GM12878 (cell line): ENCODE measurements around the gene CREBBP. TPM values are rescaled to one million over a fixed set of nuclear protein-coding genes. Genes with fewer than 3 reads are reported as not detected.

ENCODE experiments used
- ATAC-seq: fragments of 200-7000 bp; cut with Tn5 transposase; 3 replicates; pipeline ENCODE4 v1.9.1; 2020; ENCODE audit warnings: mild to moderate bottlenecking, moderate library complexity
- BruUV-seq: library from RNA; stranded (reverse); fragments of 400-500 nt; replicated peaks from 2 replicates; lab custom pipeline; 2021; lab: Mats Ljungman, UMichigan
- CTCF ChIA-PET: fragments of 300-600 bp; sonication (Branson Sonifier 250); formaldehyde crosslinking; extraction: SDS; loops from one replicate; lab custom pipeline; 2021; ENCODE audit warnings: inconsistent platforms; lab: Yijun Ruan, JAX
- POLR2A ChIA-PET: fragments of 350-600 bp; formaldehyde crosslinking; extraction: SDS; loops from one replicate; lab custom pipeline; 2021; ENCODE audit warnings: inconsistent platforms; lab: Charles Lee
- RAD21 ChIA-PET: fragments of 300-600 bp; sonication (Branson Sonifier 250); formaldehyde crosslinking; loops from one replicate; lab custom pipeline; 2023; ENCODE audit warnings: antibody characterized with exemption; ENCODE audit not compliant: unreplicated experiment; lab: Charles Lee
- SMC1A ChIA-PET: fragments of 300-600 bp; sonication (Branson Sonifier 250); formaldehyde crosslinking; loops from one replicate; lab custom pipeline; 2023; ENCODE audit not compliant: unreplicated experiment, uncharacterized antibody; lab: Charles Lee
- DNase-seq: peaks from one replicate; pipeline ENCODE4 v3.0.0-alpha.2; 2011; ENCODE audit warnings: low read depth, low spot score
- FAIRE-seq: peaks from 3 replicates; lab custom pipeline; 2011; peaks lifted over from hg19 to GRCh38; lab: Jason Lieb, UNC
- H2AFZ ChIP-seq: 2 replicates; pipeline ENCODE4 v1.6.0; 2011; ENCODE audit warnings: low read depth, low read length, control low read depth; ENCODE audit not compliant: control insufficient read depth
- H3K27ac ChIP-seq: 2 replicates; pipeline ENCODE4 v1.5.1; 2011; ENCODE audit warnings: control low read depth; ENCODE audit not compliant: control insufficient read depth, insufficient read depth
- H3K27me3 ChIP-seq, 2 experiments: replicated peaks in 1 of 2; 2 replicates each; pipeline versions ENCODE4 v1.6.0 to v1.6.1; 2011; ENCODE audit warnings: low read length in 1 of 2; ENCODE audit not compliant: control insufficient read depth in 2 of 2, insufficient read depth in 2 of 2
- H3K36me3 ChIP-seq, 2 experiments: 2 replicates each; pipeline ENCODE4 v1.5.1; 2011; ENCODE audit warnings: low read length in 1 of 2; ENCODE audit not compliant: control insufficient read depth in 2 of 2, insufficient read depth in 2 of 2
- H3K4me1 ChIP-seq: 2 replicates; pipeline ENCODE4 v1.6.1; 2011; ENCODE audit warnings: mild to moderate bottlenecking, low read length, moderate library complexity, mixed read lengths; ENCODE audit not compliant: control insufficient read depth, insufficient read depth
- H3K4me2 ChIP-seq: 2 replicates; pipeline ENCODE4 v1.6.0; 2011; ENCODE audit warnings: control low read depth; ENCODE audit not compliant: control insufficient read depth, insufficient read depth
- H3K4me3 ChIP-seq: fragments of 200-600 bp; sonication (generic); 2 replicates; pipeline ENCODE4 v1.5.1; 2016
- H3K79me2 ChIP-seq: 2 replicates; pipeline ENCODE4 v1.6.0; 2011; ENCODE audit warnings: low read length; ENCODE audit not compliant: control insufficient read depth, insufficient read depth
- H3K9ac ChIP-seq: 2 replicates; pipeline ENCODE4 v1.8.0; 2011; ENCODE audit warnings: low read length, control low read depth, mixed read lengths; ENCODE audit not compliant: control insufficient read depth, insufficient read depth
- H3K9me3 ChIP-seq: replicated peaks from 3 replicates; pipeline ENCODE4 v1.5.1; 2011; ENCODE audit warnings: mild to moderate bottlenecking, low read length; ENCODE audit not compliant: control insufficient read depth, insufficient read depth
- H4K20me1 ChIP-seq: 2 replicates; pipeline ENCODE4 v1.6.0; 2011; ENCODE audit not compliant: control insufficient read depth, insufficient read depth
- CHD4 ChIP-seq: fragments of 200-600 bp; sonication (generic); IDR thresholded peaks from 2 replicates; pipeline ENCODE4 v1.6.1; 2016; ENCODE audit warnings: mild to moderate bottlenecking
- EZH2 ChIP-seq: IDR thresholded peaks from 2 replicates; pipeline ENCODE4 v1.6.1; 2012; ENCODE audit warnings: low read depth, mild to moderate bottlenecking, control low read depth, inconsistent platforms, low read length, borderline replicate concordance; ENCODE audit not compliant: control insufficient read depth
- IRF4 ChIP-seq: IDR thresholded peaks from 2 replicates; pipeline ENCODE4 v1.6.1; 2011; ENCODE audit warnings: low read depth, low read length
- KAT2A ChIP-seq: conservative IDR thresholded peaks from 2 replicates; pipeline ENCODE4 v1.6.1; 2011; ENCODE audit warnings: low read depth, low read length; ENCODE audit not compliant: control insufficient read depth
- LARP7 ChIP-seq: fragments of 450-650 bp; IDR thresholded peaks from 2 replicates; pipeline ENCODE4 v1.6.1; 2017; ENCODE audit warnings: mild to moderate bottlenecking
- NBN ChIP-seq: fragments of 450-650 bp; IDR thresholded peaks from 2 replicates; pipeline ENCODE4 v1.6.1; 2016
- PAX8 ChIP-seq: fragments of 450-650 bp; IDR thresholded peaks from 2 replicates; pipeline ENCODE4 v1.6.1; 2017; ENCODE audit warnings: mild to moderate bottlenecking, moderate library complexity
- PML ChIP-seq: IDR thresholded peaks from 2 replicates; pipeline ENCODE4 v1.6.1; 2012; ENCODE audit warnings: low read length, inconsistent platforms
- POLR2AphosphoS2 ChIP-seq: IDR thresholded peaks from 2 replicates; pipeline ENCODE4 v1.6.1; 2011; ENCODE audit warnings: low read depth, mild to moderate bottlenecking, low read length, improper control_type of control experiment, moderate library complexity
- RB1 ChIP-seq: fragments of 450-650 bp; formaldehyde crosslinking; IDR thresholded peaks from 2 replicates; pipeline ENCODE4 v1.6.1; 2017; ENCODE audit warnings: mild to moderate bottlenecking, borderline replicate concordance
- TCF12 ChIP-seq: IDR thresholded peaks from 2 replicates; pipeline ENCODE4 v1.6.1; 2011; ENCODE audit warnings: low read depth, mild to moderate bottlenecking, low read length
- WGBS: methylation state at CpG from one replicate; pipeline ENCODE4 v1.1.6; 2016; ENCODE audit warnings: low lambda C conversion rate; ENCODE audit not compliant: insufficient replicate concordance, insufficient coverage; ENCODE audit errors: missing lambda C conversion rate; 5-methylcytosine and 5-hydroxymethylcytosine counted together
- in situ Hi-C: fragments of 300-500 bp; cut with MboI; formaldehyde crosslinking; loops from 9 replicates; pipeline ENCODE4 v1.14.3; 2018; ENCODE audit warnings: mixed read lengths
- intact Hi-C: fragments of 100-400 bp; cut with micrococcal nuclease; formaldehyde crosslinking; loops from one replicate; pipeline ENCODE4 v1.14.2; 2022; ENCODE audit not compliant: unreplicated experiment
- polyA plus RNA-seq, 11 experiments: library from polyadenylated mRNA; depleted of rRNA in 4 of 11; unstranded in 6 of 11; stranded (reverse) in 5 of 11; fragments of >200 nt; fragmentation: Nextera tagmentation in 4 of 11; fragmentation: Illumina TruSeq in 1 of 11; extraction: Ambion mirVana in 4 of 11; extraction: Trizol in 1 of 11; gene quantifications; 1 replicate in 1 of 11; 2 replicates in 10 of 11; pipeline versions ENCODE4 v1.2.1 to v1.2.3, GENCODE V29; 2011 to 2016; ENCODE audit warnings: inconsistent platforms in 2 of 11, missing spikeins in 2 of 11, low read depth in 1 of 11
- total RNA-seq, 4 experiments: library from RNA; depleted of rRNA in 3 of 4; stranded (reverse); fragments of >200 nt in 3 of 4; fragmentation: Illumina TruSeq in 1 of 4; extraction: Trizol in 1 of 4; gene quantifications; 2 replicates each; pipeline versions ENCODE4 v1.2.1 to v1.2.3, GENCODE V29; 2013 to 2021
- TF ChIP-seq, protein P1 (sequence below): fragments of 450-650 bp; formaldehyde crosslinking; IDR thresholded peaks from 2 replicates; pipeline ENCODE4 v1.5.0; 2022; ENCODE audit warnings: mild to moderate bottlenecking, missing genetic modification characterization
- TF ChIP-seq, protein P2 (sequence below): fragments of 450-650 bp; IDR thresholded peaks from 2 replicates; pipeline ENCODE4 v1.6.1; 2017; ENCODE audit warnings: borderline replicate concordance
- TF ChIP-seq, protein P3 (sequence below): IDR thresholded peaks from 2 replicates; pipeline ENCODE4 v1.6.1; 2012; ENCODE audit warnings: improper control_type of control experiment, low read depth, low read length; ENCODE audit not compliant: insufficient replicate concordance

CREBBP gene
- total and polyA plus RNA-seq, 10 of the 15 experiments (the other 5 are each of a cell fraction or from before 2014, with no cell fraction given): 3.4 to 32.7 (median 7.9) TPM

GRCh38 chr16:3838600-3839401 lies 41.7 kb downstream of the CREBBP start:
- in situ Hi-C loops (no loop called here), intact Hi-C loops (no loop called here)
- H4K20me1 ChIP-seq: no peaks in the 10 kb centered on the region
- ChIA-PET POLR2A (no interaction called here), SMC1A (no interaction called here), CTCF (no interaction called here), RAD21 (no interaction called here)
- DNase-seq: no peak
- no peaks in the 10 kb centered on the region; a peak in 2 of 4 replicates for H3K36me3 ChIP-seq
- 94% methylated on average over 9 of the region's 9 CpGs for WGBS
- ATAC-seq: no peak
- no TSS peak for BruUV-seq
- no peak for FAIRE-seq
- no peak overlapping the region for H3K4me3 ChIP-seq
- H3K79me2 ChIP-seq: peaks cover 51% of the 10 kb centered on the region
- H3K9ac ChIP-seq: no peak overlapping the region
- no peaks in the 10 kb centered on the region for H3K27me3 ChIP-seq
- peaks cover 3% of the 10 kb centered on the region; the same call in 1 of the 2 replicates for H3K4me1 ChIP-seq
- no peak overlapping the region for H3K4me2 ChIP-seq
- H3K9me3 ChIP-seq: peaks cover 2% of the 10 kb centered on the region; the same call in 2 of the 3 replicates
- no peak overlapping the region for H2AFZ ChIP-seq
- H3K27ac ChIP-seq: no peak overlapping the region
- TF ChIP-seq PML (no peak), NBN (no peak), RB1 (no peak), LARP7 (no peak), CHD4 (no peak), POLR2AphosphoS2 (no peak), KAT2A (no peak), TCF12 (no peak), IRF4 (no peak), PAX8 (no peak), EZH2 (no peak)
- TF ChIP-seq, protein P1, sequence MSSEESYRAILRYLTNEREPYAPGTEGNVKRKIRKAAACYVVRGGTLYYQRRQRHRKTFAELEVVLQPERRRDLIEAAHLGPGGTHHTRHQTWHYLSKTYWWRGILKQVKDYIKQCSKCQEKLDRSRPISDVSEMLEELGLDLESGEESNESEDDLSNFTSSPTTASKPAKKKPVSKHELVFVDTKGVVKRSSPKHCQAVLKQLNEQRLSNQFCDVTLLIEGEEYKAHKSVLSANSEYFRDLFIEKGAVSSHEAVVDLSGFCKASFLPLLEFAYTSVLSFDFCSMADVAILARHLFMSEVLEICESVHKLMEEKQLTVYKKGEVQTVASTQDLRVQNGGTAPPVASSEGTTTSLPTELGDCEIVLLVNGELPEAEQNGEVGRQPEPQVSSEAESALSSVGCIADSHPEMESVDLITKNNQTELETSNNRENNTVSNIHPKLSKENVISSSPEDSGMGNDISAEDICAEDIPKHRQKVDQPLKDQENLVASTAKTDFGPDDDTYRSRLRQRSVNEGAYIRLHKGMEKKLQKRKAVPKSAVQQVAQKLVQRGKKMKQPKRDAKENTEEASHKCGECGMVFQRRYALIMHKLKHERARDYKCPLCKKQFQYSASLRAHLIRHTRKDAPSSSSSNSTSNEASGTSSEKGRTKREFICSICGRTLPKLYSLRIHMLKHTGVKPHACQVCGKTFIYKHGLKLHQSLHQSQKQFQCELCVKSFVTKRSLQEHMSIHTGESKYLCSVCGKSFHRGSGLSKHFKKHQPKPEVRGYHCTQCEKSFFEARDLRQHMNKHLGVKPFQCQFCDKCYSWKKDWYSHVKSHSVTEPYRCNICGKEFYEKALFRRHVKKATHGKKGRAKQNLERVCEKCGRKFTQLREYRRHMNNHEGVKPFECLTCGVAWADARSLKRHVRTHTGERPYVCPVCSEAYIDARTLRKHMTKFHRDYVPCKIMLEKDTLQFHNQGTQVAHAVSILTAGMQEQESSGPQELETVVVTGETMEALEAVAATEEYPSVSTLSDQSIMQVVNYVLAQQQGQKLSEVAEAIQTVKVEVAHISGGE (CRISPR knock-in tag): no peak
- TF ChIP-seq, protein P2, sequence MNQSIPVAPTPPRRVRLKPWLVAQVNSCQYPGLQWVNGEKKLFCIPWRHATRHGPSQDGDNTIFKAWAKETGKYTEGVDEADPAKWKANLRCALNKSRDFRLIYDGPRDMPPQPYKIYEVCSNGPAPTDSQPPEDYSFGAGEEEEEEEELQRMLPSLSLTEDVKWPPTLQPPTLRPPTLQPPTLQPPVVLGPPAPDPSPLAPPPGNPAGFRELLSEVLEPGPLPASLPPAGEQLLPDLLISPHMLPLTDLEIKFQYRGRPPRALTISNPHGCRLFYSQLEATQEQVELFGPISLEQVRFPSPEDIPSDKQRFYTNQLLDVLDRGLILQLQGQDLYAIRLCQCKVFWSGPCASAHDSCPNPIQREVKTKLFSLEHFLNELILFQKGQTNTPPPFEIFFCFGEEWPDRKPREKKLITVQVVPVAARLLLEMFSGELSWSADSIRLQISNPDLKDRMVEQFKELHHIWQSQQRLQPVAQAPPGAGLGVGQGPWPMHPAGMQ: no peak
- TF ChIP-seq, protein P3, sequence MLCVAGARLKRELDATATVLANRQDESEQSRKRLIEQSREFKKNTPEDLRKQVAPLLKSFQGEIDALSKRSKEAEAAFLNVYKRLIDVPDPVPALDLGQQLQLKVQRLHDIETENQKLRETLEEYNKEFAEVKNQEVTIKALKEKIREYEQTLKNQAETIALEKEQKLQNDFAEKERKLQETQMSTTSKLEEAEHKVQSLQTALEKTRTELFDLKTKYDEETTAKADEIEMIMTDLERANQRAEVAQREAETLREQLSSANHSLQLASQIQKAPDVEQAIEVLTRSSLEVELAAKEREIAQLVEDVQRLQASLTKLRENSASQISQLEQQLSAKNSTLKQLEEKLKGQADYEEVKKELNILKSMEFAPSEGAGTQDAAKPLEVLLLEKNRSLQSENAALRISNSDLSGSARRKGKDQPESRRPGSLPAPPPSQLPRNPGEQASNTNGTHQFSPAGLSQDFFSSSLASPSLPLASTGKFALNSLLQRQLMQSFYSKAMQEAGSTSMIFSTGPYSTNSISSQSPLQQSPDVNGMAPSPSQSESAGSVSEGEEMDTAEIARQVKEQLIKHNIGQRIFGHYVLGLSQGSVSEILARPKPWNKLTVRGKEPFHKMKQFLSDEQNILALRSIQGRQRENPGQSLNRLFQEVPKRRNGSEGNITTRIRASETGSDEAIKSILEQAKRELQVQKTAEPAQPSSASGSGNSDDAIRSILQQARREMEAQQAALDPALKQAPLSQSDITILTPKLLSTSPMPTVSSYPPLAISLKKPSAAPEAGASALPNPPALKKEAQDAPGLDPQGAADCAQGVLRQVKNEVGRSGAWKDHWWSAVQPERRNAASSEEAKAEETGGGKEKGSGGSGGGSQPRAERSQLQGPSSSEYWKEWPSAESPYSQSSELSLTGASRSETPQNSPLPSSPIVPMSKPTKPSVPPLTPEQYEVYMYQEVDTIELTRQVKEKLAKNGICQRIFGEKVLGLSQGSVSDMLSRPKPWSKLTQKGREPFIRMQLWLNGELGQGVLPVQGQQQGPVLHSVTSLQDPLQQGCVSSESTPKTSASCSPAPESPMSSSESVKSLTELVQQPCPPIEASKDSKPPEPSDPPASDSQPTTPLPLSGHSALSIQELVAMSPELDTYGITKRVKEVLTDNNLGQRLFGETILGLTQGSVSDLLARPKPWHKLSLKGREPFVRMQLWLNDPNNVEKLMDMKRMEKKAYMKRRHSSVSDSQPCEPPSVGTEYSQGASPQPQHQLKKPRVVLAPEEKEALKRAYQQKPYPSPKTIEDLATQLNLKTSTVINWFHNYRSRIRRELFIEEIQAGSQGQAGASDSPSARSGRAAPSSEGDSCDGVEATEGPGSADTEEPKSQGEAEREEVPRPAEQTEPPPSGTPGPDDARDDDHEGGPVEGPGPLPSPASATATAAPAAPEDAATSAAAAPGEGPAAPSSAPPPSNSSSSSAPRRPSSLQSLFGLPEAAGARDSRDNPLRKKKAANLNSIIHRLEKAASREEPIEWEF: no peak
